Stimulated activated CD4-positive, alpha-beta T cell treated with anti-CD3 and anti-CD28 coated beads, Interleukin-1b, Interleukin-23, amount 100 ng/mL, for 1 hour (primary cell): ENCODE results near the gene EDC3.
A peak's percentile ranks its signal among the peaks of the same experiment; 100 is the strongest.
"Not testable (repeated sequence)": the region's sequence is repeated elsewhere in the genome, so short reads cannot be mapped to it uniquely, and the experiment has no call there.

Source experiments
- DNase-seq, 2 donors: peaks; one replicate each; pipeline ENCODE4 v3.0.0-alpha.2; 2020; ENCODE audit warnings: low read depth in 2 of 2

EDC3 gene

DNA sequence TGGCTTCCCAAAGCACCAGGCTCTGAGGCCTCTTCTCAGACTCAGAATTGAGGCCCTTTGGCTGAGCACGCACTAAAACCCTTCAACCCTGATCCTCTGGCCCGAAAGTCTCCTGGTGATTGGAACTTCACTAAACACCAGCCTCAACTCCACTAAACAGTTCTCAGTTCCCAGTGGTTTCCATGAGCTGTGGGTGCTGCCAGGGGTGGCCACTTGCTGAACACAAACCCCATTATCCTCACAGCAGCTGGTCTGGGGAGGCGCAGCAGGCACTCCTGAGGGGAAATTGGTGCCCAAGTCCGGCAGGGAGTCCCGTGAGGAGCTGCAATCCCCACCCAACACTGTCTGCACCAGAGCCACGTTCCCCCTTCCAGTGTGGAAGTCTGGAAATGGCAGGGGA is 84.0 kb downstream of the EDC3 start:
- no peak for DNase-seq

DNA sequence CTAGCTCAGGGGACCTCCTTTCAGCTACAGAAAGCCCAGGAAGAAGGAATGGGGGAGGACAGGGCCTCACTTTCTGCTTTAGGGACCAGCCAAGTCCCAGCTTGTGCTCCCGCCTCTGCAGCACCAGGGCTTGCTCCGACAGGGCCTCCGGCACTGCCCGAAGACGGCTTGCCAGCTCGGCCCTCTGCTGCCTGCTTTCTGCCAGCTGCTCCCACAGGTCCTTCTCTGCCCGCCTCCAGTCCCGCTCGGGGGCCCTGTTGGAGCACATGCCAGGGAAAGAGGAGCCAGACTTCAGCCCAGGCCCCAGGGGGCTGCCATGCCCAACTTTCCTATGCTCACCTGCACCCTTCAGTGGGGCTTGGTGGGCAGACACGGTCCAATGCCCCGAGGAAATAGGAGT is 84.5 kb downstream of the EDC3 start:
- DNase-seq = no peak

DNA sequence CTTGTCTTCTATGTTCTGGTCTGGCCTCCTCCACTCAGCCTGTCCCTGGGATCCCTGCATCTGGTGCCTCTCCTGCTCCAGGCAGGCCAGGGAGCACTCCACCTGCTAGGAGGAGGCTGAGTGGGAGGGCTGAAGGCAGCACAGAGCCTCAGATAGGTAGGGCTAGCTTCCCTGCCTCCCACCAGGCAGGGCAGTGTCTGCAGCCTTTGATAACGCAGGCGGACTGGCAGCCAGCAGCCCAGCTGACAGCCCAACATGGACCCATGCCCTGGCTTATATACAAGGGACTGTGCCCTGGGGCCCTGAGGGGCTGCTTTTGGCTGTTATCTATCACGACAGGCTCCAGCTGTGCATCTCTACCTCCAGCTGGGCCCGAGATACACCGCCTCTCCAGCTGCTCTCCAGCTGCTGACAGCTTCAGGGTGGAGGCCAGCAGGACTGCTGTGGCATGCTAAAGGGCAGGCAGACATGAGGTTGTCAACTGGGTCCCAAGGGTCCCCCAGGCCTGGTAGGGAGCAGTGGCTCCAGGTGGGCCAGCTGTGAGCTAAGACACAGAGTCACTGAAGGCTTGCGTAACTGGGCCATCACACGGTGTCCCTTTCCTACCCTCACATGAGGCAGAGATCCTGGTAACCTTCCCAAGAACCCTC is 85.4 kb downstream of the EDC3 start:
- DNase-seq = no peak

DNA sequence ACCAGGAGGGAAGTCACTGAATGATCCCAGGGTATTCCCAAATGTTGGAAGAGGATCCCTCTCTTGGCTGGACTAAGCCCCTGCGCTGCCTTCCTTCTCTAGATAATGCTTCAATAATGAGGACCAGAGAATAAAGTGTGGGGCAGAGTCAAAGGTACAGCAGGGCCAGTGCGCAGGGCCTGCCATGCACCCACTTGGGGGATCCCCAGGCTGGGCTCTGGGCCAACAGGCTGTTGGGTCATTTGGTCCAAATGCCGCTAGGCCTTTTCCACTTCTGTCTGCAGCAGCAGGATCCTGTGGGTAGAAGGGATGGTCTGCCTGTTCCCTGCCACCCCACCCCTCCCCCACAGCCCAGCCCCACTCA is 85.9 kb downstream of the EDC3 start:
- DNase-seq = no peak

DNA sequence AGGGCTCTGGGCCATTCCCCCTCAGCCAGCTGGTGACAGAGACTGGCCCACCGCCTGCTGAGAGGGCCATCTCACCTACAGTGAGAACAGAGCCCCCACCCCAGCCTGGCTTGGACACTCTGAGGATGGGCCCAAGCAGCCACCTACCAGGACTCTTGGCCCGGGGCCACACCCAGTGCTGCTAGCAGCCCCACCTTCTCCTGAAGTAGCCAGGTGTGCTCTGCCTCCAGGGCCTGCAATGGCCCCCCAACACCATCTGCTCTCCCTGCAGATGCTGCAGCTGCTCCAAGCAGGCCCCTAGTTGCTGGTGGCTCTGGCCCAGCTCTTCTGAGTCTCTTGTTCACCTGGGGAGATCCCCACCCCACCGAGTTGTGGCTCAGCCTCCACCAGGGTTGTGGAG is 87.0 kb downstream of the EDC3 start:
- no peak for DNase-seq

DNA sequence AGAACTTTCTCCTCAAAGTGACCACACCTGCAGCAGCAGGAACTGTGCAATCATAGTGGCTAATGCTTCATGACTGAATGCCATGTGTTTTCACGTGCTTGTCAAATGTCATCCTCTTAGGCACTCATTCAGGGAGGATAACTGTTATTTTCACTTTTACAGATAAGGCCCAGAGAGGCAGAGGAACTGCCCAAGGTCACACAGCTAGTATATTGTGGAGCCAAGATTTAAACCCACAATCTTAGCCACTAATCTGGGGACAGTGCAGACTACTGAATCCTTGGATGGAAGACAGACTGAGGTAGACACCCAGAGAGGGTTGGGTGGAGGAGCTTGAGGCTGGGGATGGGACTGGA is 90.1 kb downstream of the EDC3 start:
- DNase-seq = no peak

DNA sequence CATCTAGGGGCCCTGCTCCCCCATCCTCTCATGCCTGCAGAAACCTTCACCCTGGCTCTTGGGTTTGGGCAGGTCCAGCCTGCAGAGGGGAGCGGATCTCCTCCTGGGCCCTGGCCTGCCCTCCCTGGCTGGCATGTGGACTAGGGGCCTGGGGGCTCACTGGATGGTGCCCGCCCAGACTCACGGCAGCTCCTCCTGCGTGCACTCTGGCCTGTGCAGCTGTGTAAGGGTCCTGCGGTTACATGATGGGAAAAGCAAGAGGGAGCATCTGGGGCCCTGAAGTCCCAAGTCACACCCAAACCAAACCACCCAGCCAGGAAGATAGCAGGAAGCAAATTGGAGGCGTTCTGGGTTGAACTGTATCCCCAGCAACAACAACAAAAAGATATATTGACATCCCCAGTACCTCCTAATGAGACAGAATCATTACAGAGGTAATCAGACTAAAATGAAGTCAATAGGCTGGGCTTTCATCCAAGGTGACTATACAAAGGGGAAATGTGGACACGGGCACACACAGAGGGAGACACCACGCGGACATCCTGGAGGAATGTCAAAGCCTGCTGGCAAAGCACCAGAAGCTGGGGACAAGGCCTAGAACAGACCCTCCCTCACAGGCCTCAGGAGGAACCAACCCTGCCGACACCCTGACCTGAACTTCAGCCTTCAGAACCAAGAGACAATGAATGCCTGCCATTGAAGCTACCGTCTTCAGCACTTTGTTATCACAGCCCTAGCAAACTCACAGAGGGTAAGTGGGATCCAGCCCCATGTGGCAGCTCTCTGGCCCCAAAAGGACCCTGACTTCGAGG is 90.6 kb downstream of the EDC3 start:
- DNase-seq = no peak

DNA sequence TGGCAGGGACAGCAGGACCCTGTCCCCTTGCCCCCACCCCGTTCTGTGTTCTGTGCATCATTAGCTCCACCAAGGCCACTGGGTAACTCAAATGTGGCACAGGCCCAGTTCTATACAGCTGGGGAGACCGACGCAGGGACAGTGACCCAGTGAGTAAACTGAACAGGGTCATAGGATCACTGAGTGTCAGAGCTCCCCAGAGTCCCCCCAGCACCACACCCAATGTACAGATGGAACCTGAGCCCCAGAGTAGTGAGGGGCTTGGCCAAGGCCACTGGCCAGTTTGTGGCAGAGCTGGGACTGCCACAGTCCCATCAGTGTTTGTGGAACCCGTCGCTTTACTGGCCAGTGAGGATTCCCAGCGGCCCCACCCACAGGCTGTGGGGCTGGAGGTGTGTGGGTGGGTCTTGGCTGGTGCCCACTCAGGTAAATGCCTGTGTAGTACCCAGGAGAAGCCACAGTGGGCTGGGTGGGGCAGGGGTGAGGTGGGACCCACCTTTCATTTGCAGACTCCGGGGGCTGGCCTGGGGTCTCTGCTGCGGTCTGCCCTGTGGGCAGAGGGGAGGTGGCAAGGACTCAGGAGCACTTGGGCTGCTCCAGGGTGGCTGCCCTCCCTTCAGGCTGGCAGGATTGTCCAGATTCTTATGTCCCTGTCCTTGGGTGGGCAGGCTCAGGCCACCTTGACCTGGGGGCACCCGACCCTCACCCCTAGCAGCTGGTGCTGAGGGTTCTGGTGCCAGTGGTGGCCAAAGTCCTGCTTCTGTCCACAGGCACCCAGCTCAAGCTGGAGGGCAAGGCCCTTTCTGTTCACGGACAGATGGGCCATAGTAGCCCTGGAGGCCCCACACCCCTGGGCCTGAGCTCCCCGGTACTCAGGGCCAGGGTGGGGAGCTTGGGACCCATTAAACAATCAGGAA is 91.8 kb downstream of the EDC3 start:
- DNase-seq = no peak

DNA sequence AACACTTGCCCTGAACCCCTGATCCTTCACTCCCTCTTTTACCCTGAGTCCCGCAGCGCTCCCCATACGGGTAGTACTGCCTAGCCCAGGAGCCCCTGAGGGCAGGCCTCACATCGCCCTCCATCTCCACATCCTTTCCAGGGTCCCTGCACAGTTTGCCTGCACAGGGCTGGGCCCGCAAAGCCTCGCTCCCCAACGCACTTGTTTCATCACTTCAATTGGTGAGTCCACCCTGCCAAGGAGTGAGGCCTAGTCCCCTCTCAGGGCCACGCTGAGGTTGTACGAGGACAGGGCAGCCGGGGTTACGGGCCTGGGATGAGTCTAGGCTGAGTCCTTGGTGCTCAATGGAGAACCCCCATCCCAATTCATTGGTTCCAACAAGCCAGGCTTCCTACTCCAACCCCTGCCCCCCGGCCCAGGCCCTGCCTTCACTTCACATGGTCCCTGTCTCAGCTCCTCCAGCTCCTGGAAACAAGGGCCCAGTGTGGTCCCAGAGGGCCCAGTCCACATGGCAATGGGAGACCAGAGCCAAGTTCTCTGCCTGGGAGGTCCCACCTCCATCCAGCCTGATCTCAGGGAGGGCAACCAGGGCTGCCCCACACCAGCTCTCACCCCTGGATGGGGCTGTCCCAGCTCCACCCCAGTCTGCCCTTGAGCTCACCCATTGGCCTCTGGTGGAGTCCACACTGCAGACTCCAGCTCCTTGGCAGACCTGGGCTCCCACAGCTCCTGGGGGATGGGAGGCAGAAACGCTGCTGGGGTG is 92.6 kb downstream of the EDC3 start:
- no peak for DNase-seq

DNA sequence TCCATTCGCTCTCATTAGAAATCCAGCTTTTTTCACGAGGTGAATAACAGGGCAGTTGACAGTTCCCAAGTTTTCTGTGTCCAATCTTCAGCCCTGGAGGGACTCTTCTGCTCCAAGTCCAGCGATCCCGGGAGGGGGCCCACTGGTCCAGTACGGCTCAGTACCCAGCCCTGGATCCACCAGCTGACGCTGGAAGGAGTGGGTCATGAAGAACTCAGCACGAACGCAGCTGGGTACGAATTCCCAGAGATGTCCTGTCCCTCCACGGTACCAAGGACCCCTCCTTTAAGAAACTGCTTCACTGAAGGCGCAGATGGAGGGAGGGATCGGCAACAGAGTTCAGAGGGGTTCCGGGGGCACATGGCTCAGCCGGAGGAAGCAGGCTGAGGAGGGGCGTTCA is 96.7 kb downstream of the EDC3 start:
- no peak for DNase-seq

DNA sequence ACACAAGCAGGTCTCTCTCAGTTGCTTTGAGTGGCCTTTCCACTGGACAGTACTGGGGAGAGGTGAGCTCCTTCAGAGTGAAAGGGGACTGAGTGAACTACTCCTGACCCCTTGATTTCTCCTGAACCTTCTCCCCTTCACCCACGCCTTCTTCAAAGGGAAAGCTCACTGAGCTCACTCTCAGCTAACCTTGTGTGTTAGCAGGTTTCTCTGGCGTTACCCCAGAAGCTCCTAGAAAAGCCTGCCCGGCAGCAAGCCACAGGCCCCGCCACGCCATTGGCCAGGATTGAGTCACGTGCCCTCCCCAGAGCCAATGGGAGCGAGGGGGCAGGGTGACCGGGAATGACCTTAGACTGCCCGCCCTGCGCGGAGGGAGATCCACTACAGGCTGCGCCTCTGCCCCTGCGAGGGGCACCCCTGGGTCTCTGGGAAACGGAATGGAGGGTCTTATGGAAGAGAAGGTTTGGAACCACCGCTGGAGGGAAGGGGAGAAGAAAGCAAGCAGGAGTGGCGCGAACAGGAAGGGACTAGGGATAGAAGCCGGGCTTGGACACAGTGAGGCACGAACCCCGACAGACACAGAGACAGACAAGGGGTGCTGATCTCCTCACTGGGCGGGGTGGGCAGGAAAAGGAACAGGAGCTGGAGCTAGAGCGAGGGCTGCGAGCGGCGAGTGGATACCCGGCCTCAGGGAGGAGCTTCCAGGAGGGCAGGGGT is 97.5 kb downstream of the EDC3 start:
- peak; percentile 66 for DNase-seq

DNA sequence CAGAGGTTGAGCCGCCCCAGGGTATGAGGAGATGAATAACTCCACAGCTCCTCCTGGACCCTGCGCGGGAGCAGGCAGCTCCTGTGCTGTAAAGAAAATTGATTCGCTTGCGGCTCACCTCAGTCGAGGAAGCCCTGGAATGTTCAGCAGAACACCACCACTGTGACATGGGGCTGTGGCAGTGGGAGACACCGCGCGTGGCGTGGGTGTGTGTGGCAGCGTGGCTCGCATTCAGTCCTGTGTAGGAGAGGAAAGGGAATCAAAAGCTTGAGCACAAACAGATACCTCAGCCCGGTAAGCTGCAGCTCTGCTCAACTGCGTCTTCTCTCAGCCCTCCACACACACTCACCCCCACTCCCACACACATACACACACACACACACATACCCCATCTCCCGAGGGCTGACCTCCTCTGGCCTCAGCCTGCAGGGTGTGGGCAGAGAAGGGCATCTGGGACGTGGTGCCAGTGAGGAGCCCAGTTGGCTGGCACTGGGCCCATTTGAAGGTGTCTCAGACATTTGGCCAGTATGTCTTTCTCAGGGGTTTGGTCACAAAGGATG is 98.6 kb downstream of the EDC3 start:
- not testable (repeated sequence) for DNase-seq

DNA sequence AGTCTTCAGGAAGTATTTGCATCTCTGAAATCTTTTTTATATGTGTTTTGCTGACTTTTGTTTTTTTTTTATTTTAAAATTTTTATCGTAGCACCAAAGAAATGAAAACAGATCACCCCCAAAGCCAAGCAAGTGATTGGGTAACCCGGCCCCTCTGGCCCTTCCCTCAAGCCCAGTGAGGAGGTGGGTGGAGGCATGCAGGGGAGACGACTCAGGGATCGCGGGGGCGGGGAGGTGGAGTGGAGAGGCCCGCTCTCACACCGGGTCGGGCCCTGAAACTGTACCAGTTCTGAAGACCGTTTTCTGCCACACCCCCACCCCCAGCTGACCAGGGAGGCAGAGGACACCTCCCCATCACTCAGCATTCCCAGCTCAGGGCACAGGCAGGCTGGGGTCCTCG is 99.1 kb downstream of the EDC3 start:
- DNase-seq = not testable (repeated sequence)

DNA sequence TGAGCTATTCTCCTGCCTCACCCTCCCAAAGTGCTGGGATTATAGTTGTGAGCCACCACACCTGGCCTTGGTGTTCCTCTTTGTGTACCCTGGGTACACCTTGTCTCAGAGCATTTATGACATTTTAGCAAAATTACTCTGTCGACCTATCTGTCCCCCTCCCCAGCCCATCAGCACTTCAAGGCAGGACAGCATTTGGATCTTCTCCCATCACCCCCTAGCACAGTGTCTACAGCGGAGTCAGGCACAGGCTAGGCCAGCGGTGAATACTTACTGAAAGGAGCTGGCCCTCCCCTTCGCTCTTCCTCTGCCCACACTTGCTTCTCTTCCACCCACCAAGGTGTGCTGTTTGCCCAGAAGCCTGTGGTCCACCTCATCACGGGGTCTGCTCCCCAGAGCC is 100.6 kb downstream of the EDC3 start:
- no peak for DNase-seq

DNA sequence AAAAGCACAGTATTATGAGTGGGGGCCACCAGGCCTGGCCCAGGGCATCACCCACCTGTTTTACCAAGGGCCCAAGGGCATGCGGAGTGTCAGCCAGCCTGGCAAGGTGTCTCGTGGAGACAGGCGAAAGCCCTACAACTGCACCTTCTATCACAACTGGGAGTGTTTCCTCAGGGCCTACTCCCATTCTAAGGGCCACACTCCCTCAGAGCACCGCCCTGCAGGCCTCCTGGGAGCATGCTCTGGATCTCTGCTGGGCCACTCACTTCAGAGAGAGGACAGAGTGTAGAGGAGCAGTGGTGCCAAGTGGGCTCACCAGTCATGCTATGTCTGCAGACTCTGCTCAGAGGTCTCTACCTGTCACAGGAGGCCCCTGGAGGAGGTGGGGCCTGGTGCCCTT is 101.4 kb downstream of the EDC3 start:
- DNase-seq = no peak

DNA sequence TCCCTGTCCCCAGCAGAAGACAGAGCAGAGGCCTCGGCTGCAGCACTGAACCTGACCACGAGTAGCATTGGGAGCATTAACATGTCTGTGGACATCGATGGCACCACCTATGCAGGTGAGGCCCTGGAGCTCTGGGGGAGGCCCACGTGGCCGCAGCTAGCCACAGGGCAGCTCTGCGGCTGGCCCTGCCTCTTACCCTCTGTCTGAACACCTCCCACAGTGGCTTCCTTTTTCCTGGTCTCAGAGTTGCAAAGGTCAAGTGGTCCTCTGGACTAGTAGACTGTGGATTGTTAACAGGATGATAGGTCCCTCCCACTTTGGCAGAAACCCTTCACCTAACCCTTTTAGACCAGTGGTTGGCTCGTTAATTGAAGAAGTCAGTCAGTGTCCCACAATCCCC is 102.7 kb downstream of the EDC3 start:
- no peak for DNase-seq

DNA sequence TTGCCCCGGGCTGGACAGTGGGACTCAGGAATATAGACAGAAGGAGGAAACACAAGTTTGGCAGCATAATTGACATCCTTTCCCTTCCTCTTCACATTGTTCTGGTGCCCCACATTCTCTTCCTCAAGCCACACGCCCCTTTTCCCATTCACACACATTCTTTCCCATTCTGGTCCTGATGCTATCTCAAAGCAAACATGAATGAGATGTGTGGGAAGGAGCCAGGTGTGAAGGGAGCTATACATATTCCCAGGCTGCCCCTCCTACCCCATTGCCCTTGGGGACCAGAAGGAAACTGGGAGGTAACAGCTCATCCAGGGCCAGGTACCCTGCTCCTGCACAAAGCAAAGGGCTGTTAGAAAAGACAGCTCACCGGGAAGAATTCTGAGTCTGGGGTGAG is 103.6 kb downstream of the EDC3 start:
- no peak for DNase-seq

DNA sequence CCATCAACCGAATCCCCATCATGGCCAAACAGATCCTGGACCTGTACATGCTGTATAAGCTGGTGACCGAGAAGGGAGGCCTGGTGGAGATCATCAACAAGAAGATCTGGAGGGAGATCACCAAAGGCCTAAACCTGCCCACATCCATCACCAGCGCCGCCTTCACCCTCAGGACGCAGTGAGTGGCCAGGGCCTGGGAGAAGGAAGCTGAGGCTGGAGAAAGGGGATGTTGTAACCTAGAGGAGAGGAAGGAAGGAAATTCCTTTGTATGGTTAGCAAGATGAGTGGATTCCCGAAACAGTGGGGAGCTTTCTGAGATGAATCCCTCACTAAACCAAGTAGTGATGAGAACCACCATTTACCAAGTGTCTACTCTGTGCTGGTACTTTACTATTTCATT is 106.0 kb downstream of the EDC3 start:
- DNase-seq = no peak

DNA sequence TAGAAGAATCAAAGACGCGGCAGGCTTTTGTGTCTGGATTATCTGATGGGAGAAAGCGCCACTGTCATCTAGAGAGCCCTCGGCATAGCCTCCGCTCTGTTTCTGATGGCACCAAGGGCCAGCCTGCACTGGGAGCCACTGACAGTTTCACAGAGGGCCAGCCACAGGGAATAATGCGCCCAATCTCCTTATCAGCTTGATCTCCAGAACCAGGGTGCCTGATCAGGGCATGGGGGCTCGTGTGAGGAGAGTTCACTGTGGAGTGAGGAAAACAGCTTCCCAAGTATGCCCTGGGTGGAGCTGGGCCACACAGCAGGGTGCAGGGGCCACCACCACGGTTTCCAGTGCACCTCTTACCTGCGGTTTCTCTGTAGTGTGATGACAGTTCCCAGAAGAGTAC is 110.0 kb downstream of the EDC3 start:
- DNase-seq = no peak

DNA sequence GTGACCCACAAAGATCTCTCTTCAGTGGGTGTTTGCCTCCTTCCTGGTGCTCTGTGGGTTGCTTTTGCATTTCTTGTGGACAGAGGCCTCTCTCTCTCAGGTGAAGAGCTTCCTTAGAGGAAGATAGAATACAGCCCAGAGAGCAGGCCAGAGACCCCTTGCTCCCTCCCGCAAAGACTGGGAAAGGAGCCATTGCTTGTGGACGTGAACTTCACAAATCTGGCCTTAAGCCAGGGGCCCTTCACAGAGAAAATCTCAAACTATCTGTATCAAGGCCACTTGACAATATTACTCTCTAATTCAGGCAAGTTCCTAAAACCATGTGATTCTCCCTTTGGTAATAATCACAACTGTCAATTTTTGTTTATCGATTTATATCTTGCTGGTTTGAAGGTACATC is 110.6 kb downstream of the EDC3 start:
- DNase-seq = no peak

DNA sequence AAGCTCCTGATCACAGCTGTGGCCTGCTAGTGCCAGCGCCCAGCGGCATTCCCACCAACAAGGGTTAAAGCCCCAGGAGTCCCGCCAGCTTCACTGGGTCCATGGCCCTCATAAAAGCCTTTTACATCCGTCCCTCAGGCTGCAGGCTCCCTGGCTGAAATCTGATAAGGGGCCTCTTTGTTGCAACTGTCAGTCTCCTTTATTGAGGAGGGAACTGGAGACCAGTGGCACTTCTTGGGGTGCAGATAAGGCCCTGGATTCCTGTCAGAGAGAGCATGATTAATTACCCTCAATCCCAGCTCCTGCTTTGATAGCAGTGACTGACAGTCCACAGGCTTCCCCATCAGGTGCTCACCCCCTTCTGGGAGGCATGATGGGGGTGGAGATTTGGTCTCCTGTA is 111.0 kb downstream of the EDC3 start:
- DNase-seq = no peak
